Heart left ventricle (tissue), 13 donors: ENCODE results near the gene CLMN.

Source experiments
- CTCF ChIP-seq, 12 donors: fragments of 200-600 bp; sonication (generic) in 4 of 12; IDR thresholded peaks; one replicate each; pipeline versions ENCODE4 v1.5.0 to v1.8.0; 2018 to 2022; ENCODE audit warnings: antibody characterized with exemption in 12 of 12, mild to moderate bottlenecking in 5 of 12
- POLR2A ChIP-seq, 2 donors: fragments of 450-650 bp; IDR thresholded peaks; one replicate each; pipeline ENCODE4 v1.6.1; 2017; ENCODE audit warnings: antibody characterized with exemption in 2 of 2, mild to moderate bottlenecking in 2 of 2, moderate library complexity in 2 of 2
- donor health status: ischemic (EF 13 %, LVEDD 7.1; RV severe dilation, severe dysfunction).
- donor health status: DM: no; HTN: yes; CAD: no.
- donor health status: DM: no; HTN: no; CAD: no.
- donor health status: ischemic (EF 25% LVEDD 6.9; RV normal size, moderate dysfunction).
- donor health status: ischemic (EF 25% LVEDD 5.7; RV mildly dilated, moderate dysfunction).
- donor health status: ischemic (EF 35%, LVEDD 5.7; RV mildly dilated, moderate dysfunction).
- donor health status: nonischemic (EF 11% LVEDD 7.7; RV severe dilation, severe dysfunction).
- donor health status: DM: yes; HTN: yes; CAD: no.
- donor health status: PGD.
- donor health status: ischemic (EF 29% LVEDD 5.4; RV normal size, mild dysfunction).
- donor health status: nonischemic (EF 23%, LVEDD 6.1; RV moderate dilation, normal function).

DNA sequence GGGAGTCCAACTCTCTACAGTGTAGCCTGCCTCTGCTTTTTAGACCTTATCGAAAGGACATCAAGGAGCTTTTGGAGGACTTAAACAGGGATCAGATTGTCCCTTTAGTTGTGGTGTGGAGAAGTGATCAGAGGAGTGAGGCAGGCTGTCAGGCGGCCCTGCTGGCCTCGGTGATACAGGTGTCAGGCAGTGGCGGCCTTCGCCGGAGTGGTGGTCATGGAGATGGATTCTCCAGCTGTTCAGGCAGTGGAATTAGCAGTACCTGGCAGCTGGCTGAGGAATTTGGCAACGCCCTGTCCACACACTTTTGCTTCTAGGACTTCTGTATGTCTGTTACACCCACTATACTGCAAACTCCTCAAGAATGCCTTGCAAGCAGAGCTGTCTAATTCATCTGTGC lies 4.2 kb upstream of the CLMN start:
- TF ChIP-seq POLR2A (IDR thresholded peaks at IDR 0.05) (no peak), CTCF (IDR thresholded peaks at IDR 0.05) (no peak)
